DMS 273 (cell line): ENCODE measurements around the gene MMP13.
A peak's percentile ranks its signal among the peaks of the same experiment; 100 is the strongest.
"Not testable (repeated sequence)": the region's sequence is repeated elsewhere in the genome, so short reads cannot be mapped to it uniquely, and the experiment has no call there.

Source experiments
- DNase-seq: peaks from one replicate; lab custom pipeline; 2025; ENCODE audit not compliant: unreplicated experiment; lab: John Stamatoyannopoulos, UW

Gene MMP13

DNA sequence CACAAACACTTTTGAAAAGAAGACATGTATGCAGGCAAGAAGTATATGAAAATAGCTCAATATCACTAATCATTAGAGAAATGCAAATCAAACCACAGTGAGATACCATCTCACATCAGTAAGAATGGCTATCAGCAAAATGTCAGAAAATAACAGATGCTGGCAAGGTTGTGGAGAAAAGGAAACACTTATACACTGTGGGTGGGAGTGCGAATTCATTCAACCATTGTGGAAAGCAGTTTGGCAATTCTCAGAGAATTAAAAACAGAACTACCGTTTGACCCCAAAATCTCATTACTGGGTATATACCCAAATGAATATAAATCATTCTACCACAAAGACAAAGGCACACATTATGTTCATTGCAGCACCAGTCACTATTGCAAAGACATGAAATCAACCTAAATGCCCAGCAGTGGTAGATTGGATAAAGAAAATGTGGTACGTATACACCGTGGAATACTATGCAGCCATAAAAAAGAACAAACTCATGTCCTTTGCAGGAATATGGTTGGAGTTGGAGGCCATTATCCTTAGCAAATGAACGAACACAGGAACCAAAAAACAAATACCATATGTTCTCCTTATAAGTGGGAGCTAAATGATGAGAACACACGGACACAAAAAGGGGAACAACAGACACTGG lies 18.5 kb downstream of the MMP13 start:
- DNase-seq = no peak

DNA sequence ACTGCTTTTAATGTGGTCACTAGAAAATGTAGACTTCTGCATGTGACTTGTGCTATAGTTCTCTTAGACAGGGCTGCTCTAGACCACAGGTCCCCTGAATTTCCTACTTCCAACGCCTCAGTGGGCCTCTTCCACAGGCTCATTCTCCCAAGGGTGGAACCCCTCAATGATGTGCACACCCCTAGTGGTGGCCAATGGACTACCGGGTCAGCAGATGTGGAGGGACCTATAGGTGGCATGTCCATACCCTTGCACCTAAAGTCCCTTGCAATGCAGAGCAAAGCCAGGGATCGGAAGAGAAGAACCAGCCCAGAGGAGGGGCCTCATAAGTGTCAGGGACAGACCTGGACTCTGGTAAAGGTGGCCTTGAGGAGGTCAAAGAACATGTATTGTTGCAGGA lies 20.0 kb downstream of the MMP13 start:
- no peak for DNase-seq

DNA sequence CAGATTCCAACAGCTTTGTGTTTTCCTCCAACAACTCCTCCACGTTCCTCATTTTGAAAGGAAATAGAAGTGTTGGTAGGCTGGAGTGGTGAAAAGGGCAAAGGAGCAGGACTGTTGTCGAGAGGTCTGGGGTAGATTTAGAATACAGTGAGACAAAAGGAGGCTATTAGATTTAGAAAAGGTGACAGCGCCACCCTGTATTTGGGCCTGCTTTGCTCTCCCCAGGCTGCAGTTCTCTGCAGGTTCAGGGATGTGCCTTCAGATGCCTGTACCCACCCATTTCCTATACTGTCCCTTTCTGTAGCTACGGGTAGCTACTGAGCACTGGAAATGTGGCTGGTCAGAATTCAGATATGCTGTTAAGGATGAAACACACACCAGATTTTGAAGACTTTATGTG lies 20.8 kb downstream of the MMP13 start:
- no peak for DNase-seq

GRCh38 chr11:102933627-102934026 lies 21.9 kb downstream of the MMP13 start:
- no peak for DNase-seq

GRCh38 chr11:102932678-102933077 lies 22.9 kb downstream of the MMP13 start:
- no peak for DNase-seq

- no peak for DNase-seq
These were observed 25.1 kb downstream of the MMP13 start for GRCh38 chr11:102930451-102930850.

- DNase-seq = no peak
These were observed 25.6 kb downstream of the MMP13 start for GRCh38 chr11:102929972-102930371.

GRCh38 chr11:102929166-102929565 lies 26.4 kb downstream of the MMP13 start:
- DNase-seq = no peak

GRCh38 chr11:102928247-102928646 lies 27.3 kb downstream of the MMP13 start:
- DNase-seq = no peak

GRCh38 chr11:102927624-102927990 lies 27.9 kb downstream of the MMP13 start:
- no peak for DNase-seq

GRCh38 chr11:102926961-102927623 lies 28.4 kb downstream of the MMP13 start:
- no peak for DNase-seq

DNA sequence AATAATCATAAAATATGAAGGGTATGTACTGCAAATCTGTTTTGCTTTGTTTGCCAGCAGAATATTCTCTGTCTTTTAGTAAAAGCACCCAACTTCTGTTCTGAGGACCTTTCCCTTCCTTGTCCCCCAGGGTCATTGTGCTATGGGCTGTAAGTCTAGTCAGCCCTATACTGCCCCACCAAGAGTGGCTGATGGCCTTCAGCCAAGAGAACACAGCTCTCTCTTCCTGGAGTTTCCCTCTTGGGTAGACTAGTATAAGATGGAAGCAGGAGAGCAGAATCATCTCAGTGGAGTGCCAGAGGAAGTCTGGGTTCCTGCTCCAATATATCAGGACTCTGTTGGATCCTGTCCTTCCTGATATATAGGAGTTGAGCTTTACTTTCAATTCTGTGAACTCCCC lies 29.0 kb downstream of the MMP13 start:
- DNase-seq = no peak

- DNase-seq = no peak
These were observed 29.5 kb downstream of the MMP13 start for GRCh38 chr11:102925988-102926387.

GRCh38 chr11:102924851-102925380 lies 30.6 kb downstream of the MMP13 start:
- no peak for DNase-seq

- no peak for DNase-seq
These were observed 33.8 kb downstream of the MMP13 start for GRCh38 chr11:102921587-102922220.

DNA sequence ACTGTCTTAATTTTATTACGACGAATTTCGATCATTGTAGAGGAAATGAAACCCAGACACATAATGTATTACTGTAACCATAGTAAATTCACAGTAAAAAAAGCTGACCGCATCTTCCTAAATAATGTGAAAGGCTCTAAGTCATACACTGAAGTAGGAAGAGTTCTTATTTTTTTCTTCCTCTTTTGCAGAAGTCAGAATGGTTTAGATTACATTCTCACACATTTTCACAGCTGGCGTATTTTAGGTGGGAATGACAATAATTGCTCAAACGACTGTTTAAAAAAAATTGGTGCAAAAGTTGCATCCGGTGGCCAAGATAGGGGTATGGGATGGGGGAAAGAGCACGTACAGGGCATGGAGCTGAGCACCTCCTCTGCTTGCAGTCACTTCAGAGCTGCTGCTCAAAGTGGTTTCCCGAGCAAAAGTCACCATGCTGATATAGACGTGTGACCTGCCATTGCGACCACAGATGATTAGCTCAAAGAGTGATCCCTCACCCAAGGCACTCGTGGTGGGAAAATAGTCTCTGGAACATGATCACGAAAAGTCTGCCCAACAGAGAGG lies 35.3 kb downstream of the MMP13 start:
- DNase-seq = no peak

DNA sequence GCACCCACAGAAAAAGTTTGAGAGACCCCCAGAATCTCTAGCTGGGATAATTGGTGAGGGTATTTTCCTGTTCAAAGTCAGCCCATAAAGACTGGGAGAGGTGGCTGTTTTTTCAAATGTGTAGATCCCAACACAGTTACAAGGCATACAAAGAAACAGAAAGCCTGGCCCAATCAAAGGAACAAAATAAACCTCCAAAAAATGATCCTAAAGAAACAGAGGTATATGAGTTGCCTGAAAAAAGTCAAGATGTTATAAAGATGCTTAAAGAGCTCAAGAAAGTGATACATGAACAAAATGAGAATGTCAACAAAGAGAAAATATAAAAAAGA lies 40.5 kb downstream of the MMP13 start:
- DNase-seq = no peak

- peak; percentile 13 for DNase-seq
These were observed 41.1 kb downstream of the MMP13 start for GRCh38 chr11:102914238-102915043.

DNA sequence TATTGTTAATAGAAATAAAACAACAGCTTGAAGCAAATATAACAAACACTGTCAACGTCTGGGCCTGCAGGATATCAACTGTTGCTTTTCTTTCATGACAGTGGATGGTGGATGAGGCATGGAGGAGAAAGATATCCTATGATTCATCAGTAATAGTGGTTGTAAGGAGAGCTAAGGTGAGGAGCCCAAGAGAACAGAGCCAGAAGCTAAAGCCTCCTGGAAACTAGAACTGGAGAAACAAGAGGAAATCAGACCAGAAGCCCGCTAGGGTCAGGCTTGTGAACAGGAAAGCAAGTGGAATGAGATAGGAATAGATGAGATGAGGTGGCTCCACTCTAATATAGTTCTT lies 43.1 kb downstream of the MMP13 start:
- no peak for DNase-seq

DNA sequence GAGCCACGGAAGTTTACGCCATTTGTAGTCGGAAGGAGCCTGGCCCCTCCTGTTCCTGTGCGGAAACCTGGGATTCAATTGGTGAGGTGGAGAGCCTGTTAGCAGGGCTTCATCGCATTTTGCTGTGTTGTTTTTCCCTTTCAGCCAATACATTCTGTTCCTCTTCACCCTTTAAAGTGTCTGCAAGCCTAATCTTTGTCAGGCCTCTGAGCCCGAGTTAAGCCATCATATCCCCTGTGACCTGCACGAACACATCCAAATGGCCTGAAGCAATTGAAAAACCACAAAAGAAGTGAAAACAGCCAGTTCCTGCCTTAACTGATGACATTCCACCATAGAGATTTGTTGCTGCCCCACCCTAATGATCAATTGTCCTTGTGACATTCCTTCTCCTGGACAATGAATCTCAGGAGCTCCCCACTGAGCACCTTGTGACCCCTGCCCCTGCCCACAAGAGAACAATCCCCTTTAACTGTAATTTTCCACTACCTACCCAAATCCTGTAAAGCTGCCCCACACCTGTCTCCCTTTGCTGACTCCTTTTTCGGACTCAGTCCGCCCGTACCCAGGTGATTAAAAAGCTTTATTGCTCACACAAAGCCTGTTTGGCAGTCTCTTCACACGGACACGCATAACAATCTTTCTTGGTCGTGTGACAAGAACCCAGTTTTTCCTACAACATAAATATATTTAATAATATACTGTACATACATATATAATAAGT lies 43.6 kb downstream of the MMP13 start:
- no peak for DNase-seq

DNA sequence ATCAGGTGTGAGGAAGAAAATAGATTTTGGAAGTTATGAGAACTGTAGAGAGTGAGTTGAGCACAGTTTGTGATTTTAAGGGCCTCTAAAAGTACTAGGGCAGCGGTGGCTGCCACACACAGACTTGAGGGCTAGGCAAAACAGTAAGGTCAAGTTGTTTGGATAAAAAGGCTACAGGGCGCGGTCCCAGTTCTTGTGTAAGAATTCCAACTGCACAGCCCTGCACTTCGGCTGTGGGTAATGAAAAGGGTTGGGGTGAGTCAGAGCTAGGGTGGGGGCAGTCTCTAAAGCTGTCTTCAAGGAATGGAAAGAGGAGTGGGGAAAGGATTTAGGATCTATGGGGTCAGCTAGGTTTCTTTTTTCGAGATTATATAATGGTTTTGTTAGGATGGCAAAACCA lies 49.7 kb downstream of the MMP13 start:
- not testable (repeated sequence) for DNase-seq
